HCT116 (cell line): ENCODE results near the gene GPNMB. TPM values are rescaled to one million over a fixed set of nuclear protein-coding genes. Genes with fewer than 3 reads are reported as not detected.

ENCODE experiments used
- ATAC-seq: fragments of 200-7000 bp; cut with Tn5 transposase; 2 replicates; pipeline ENCODE4 v1.9.1; 2020; ENCODE audit warnings: mild to moderate bottlenecking, moderate library complexity
- BruUV-seq: library from RNA; stranded (reverse); fragments of 400-500 nt; replicated peaks from 2 replicates; lab custom pipeline; 2021; lab: Mats Ljungman, UMichigan
- CTCF ChIA-PET: fragments of 300-600 bp; sonication (Branson Sonifier 250); formaldehyde crosslinking; loops from one replicate; lab custom pipeline; 2021; ENCODE audit warnings: antibody characterized with exemption; lab: Charles Lee
- POLR2A ChIA-PET: fragments of 300-600, 350-600 bp; sonication (Branson Sonifier 250); formaldehyde crosslinking; loops from one replicate; lab custom pipeline; 2021; ENCODE audit warnings: antibody characterized with exemption; lab: Charles Lee
- RAD21 ChIA-PET, 2 experiments: fragments of 300-600 bp; sonication (Branson Sonifier 250); formaldehyde crosslinking; loops; one replicate each; lab custom pipeline; 2023; ENCODE audit warnings: low total read pairs in 2 of 2; ENCODE audit not compliant: uncharacterized antibody in 2 of 2, unreplicated experiment in 2 of 2, low non-redundant PET in 1 of 2; lab: Charles Lee
- DNase-seq: peaks from one replicate; pipeline ENCODE4 v3.0.0-alpha.2; 2010; ENCODE audit warnings: low read depth, low spot score
- H2AFZ ChIP-seq: fragments of 200-600 bp; shearing (Covaris generic), sonication (generic); 2 replicates; pipeline ENCODE4 v1.6.1; 2017; ENCODE audit warnings: low read depth, mixed run types, mixed read lengths, antibody characterized with exemption, low read length; ENCODE audit not compliant: poor library complexity, severe bottlenecking
- H3K27ac ChIP-seq: 2 replicates; pipeline ENCODE4 v1.5.1; 2012; ENCODE audit warnings: low read depth, low read length
- H3K27me3 ChIP-seq: fragments of 200-600 bp; sonication (generic); 2 replicates; pipeline ENCODE4 v1.6.1; 2016; ENCODE audit warnings: mixed run types, low read length, mixed read lengths; ENCODE audit not compliant: insufficient read depth
- H3K36me3 ChIP-seq, 2 experiments: fragments of 200-500 bp in 1 of 2; fragments of 200-600 bp in 1 of 2; sonication (Bioruptor generic) in 1 of 2; sonication (generic) in 1 of 2; 2 replicates each; pipeline versions ENCODE4 v1.5.1 to v1.6.1; 2014 to 2016; ENCODE audit warnings: low read length in 2 of 2, inconsistent platforms in 1 of 2, mixed read lengths in 1 of 2, mixed run types in 1 of 2; ENCODE audit not compliant: insufficient read depth in 2 of 2, control insufficient read depth in 1 of 2
- H3K4me1 ChIP-seq, 2 experiments: fragments of 200-600 bp in 1 of 2; sonication (generic) in 1 of 2; 2 replicates each; pipeline versions ENCODE4 v1.5.1 to v1.6.1; 2012 to 2017; ENCODE audit warnings: low read length in 2 of 2, inconsistent platforms in 1 of 2, mild to moderate bottlenecking in 1 of 2, mixed read lengths in 1 of 2, mixed run types in 1 of 2, moderate library complexity in 1 of 2; ENCODE audit not compliant: insufficient read depth in 2 of 2, control insufficient read depth in 1 of 2
- H3K4me2 ChIP-seq: fragments of 200-600 bp; sonication (generic); 2 replicates; pipeline ENCODE4 v1.6.1; 2017; ENCODE audit warnings: mixed run types, low read length, mixed read lengths
- H3K4me3 ChIP-seq, 2 experiments: fragments of 200-600 bp in 1 of 2; sonication (generic) in 1 of 2; replicated peaks in 1 of 2; 2 replicates each; pipeline ENCODE4 v1.5.1; 2011 to 2016; ENCODE audit warnings: low read length in 2 of 2, control low read depth in 1 of 2, low read depth in 1 of 2, mild to moderate bottlenecking in 1 of 2, mixed read lengths in 1 of 2, mixed run types in 1 of 2
- H3K79me2 ChIP-seq: fragments of 200-600 bp; sonication (generic); 2 replicates; pipeline ENCODE4 v1.6.1; 2017; ENCODE audit warnings: mild to moderate bottlenecking, mixed run types, low read length, moderate library complexity, mixed read lengths; ENCODE audit not compliant: insufficient read depth
- H3K9ac ChIP-seq: fragments of 200-600 bp; sonication (generic); 2 replicates; pipeline ENCODE4 v1.6.1; 2016; ENCODE audit warnings: low read length, mixed read lengths
- H3K9me2 ChIP-seq: fragments of 200-600 bp; sonication (generic), shearing (Covaris generic); 2 replicates; pipeline ENCODE4 v1.6.1; 2017; ENCODE audit warnings: mixed run types, mild to moderate bottlenecking, moderate library complexity; ENCODE audit not compliant: insufficient read depth
- H3K9me3 ChIP-seq, 2 experiments: fragments of 200-500 bp in 1 of 2; fragments of 200-600 bp in 1 of 2; sonication (Bioruptor generic) in 1 of 2; sonication (generic) in 1 of 2; 2 replicates each; pipeline ENCODE4 v1.6.1; 2014 to 2017; ENCODE audit warnings: low read length in 2 of 2, mixed read lengths in 2 of 2, inconsistent platforms in 1 of 2, low read depth in 1 of 2, mild to moderate bottlenecking in 1 of 2, mixed run types in 1 of 2, moderate library complexity in 1 of 2; ENCODE audit not compliant: control insufficient read depth in 1 of 2, insufficient read depth in 1 of 2
- H4K20me1 ChIP-seq: fragments of 200-600 bp; sonication (generic), shearing (Covaris generic); 2 replicates; pipeline ENCODE4 v1.6.1; 2017; ENCODE audit warnings: mixed run types, mild to moderate bottlenecking, moderate library complexity; ENCODE audit not compliant: insufficient read depth
- CEBPB ChIP-seq: IDR thresholded peaks from 2 replicates; pipeline ENCODE4 v1.6.1; 2012; ENCODE audit warnings: low read depth
- CTCF ChIP-seq, 3 experiments: fragments of 200-600 bp in 1 of 3; sonication (generic) in 1 of 3; IDR thresholded peaks in 2 of 3; conservative IDR thresholded peaks in 1 of 3; 2 replicates each; pipeline ENCODE4 v1.5.1; 2012 to 2017; ENCODE audit warnings: low read depth in 2 of 3, low read length in 2 of 3, antibody characterized with exemption in 1 of 3, borderline replicate concordance in 1 of 3, control low read depth in 1 of 3, mild to moderate bottlenecking in 1 of 3, mixed read lengths in 1 of 3, mixed run types in 1 of 3, moderate library complexity in 1 of 3; ENCODE audit not compliant: insufficient read depth in 1 of 3
- ELF1 ChIP-seq: IDR thresholded peaks from 2 replicates; pipeline ENCODE4 v1.6.1; 2012; ENCODE audit warnings: low read depth, borderline replicate concordance
- FOSL1 ChIP-seq: IDR thresholded peaks from 2 replicates; pipeline ENCODE4 v1.6.1; 2012; ENCODE audit warnings: low read depth
- JUND ChIP-seq: IDR thresholded peaks from 2 replicates; pipeline ENCODE4 v1.6.1; 2012
- MAX ChIP-seq: IDR thresholded peaks from 2 replicates; pipeline ENCODE4 v1.6.1; 2012
- POLR2A ChIP-seq: IDR thresholded peaks from 2 replicates; pipeline ENCODE4 v1.7.0; 2011; ENCODE audit warnings: borderline replicate concordance; ENCODE audit not compliant: insufficient read depth, insufficient read length; ENCODE audit errors: extremely low read depth
- RAD21 ChIP-seq: IDR thresholded peaks from 2 replicates; pipeline ENCODE4 v1.6.1; 2012; ENCODE audit warnings: low read depth, mild to moderate bottlenecking
- SIN3A ChIP-seq: IDR thresholded peaks from 2 replicates; pipeline ENCODE4 v1.6.1; 2012; ENCODE audit warnings: low read depth
- SP1 ChIP-seq: IDR thresholded peaks from 2 replicates; pipeline ENCODE4 v1.6.1; 2012; ENCODE audit warnings: low read depth
- TCF7L2 ChIP-seq: IDR thresholded peaks from 2 replicates; pipeline ENCODE4 v1.7.0; 2011; ENCODE audit warnings: borderline replicate concordance, inconsistent platforms; ENCODE audit not compliant: insufficient read depth, insufficient read length; ENCODE audit errors: extremely low read depth
- ZFX ChIP-seq: fragments of 450-650 bp; IDR thresholded peaks from 2 replicates; pipeline ENCODE4 v1.6.1; 2017
- ZNF274 ChIP-seq: fragments of 200-500 bp; sonication (Bioruptor generic); IDR thresholded peaks from 2 replicates; pipeline ENCODE4 v1.6.1; 2014; ENCODE audit warnings: mild to moderate bottlenecking, low read depth, low read length, inconsistent platforms
- intact Hi-C: fragments of 100-400 bp; cut with micrococcal nuclease; formaldehyde crosslinking; loops from 2 replicates; pipeline ENCODE4 v1.10.0; 2022
- total RNA-seq: library from RNA; stranded (reverse); gene quantifications from one replicate; pipeline ENCODE4 v1.2.1, GENCODE V29; 2021; ENCODE audit not compliant: unreplicated experiment

Gene GPNMB
- total RNA-seq, 1 experiment from 2014 or later: 2.8 TPM

GRCh38 chr7:23226844-23227450 lies 19.6 kb upstream of the GPNMB start:
- H3K79me2 ChIP-seq: no peaks in the 10 kb centered on the region
- intact Hi-C loops: no loop called here
- ATAC-seq (no peak), DNase-seq (no peak)
- no peaks in the 10 kb centered on the region for H4K20me1 ChIP-seq
- H3K27me3 ChIP-seq: no peaks in the 10 kb centered on the region
- H3K27ac ChIP-seq: no peak overlapping the region
- no peak for TF ChIP-seq FOSL1
- TF ChIP-seq SIN3A: no peak
- TF ChIP-seq CTCF (IDR thresholded peaks at IDR 0.05 in 2 of 3, conservative IDR thresholded peaks at IDR 0.05 in 1 of 3; ENCODE audit: borderline replicate concordance in 1 of 3, insufficient read depth in 1 of 3, low read depth in 2 of 3, low read length in 2 of 3): no peak
- no peak for TF ChIP-seq CEBPB
- TF ChIP-seq POLR2A: no peak
- no peak for TF ChIP-seq RAD21
- no peak for TF ChIP-seq ZFX
- TF ChIP-seq JUND: no peak
- TF ChIP-seq TCF7L2: no peak
- no peak for TF ChIP-seq MAX
- TF ChIP-seq ELF1: no peak
- no peak for TF ChIP-seq SP1
- no peak for TF ChIP-seq ZNF274
- TF ChIP-seq, all 23 proteins: peak for 0
- H3K9ac ChIP-seq: no peak overlapping the region
- POLR2A ChIA-PET: no interaction called here
- CTCF ChIA-PET: no interaction called here
- no peak overlapping the region for H2AFZ ChIP-seq
- no peaks in the 10 kb centered on the region for H3K9me2 ChIP-seq
- no peaks in the 10 kb centered on the region for H3K9me3 ChIP-seq
- no TSS peak for BruUV-seq
- no peak overlapping the region for H3K4me3 ChIP-seq
- RAD21 ChIA-PET: no interaction called here
- H3K36me3 ChIP-seq: no peaks in the 10 kb centered on the region
- no peak overlapping the region for H3K4me2 ChIP-seq
- peaks cover 5 to 8% of the 10 kb centered on the region in 2 experiments; a peak in 2 of 4 replicates for H3K4me1 ChIP-seq
